ENCODE results near the gene MRPL22.

- no peak for TF ChIP-seq REST (IDR thresholded peaks at IDR 0.05; ENCODE audit: insufficient read depth in 1 of 2, low read depth in 2 of 2, low read length in 2 of 2)
- no peak for TF ChIP-seq POLR2AphosphoS5 (IDR thresholded peaks at IDR 0.05; ENCODE audit: low read depth, low read length)
- no peak for TF ChIP-seq TAF1 (IDR thresholded peaks at IDR 0.05; ENCODE audit: borderline replicate concordance, insufficient read depth, low read length)
Measured at GRCh38 chr5:154966081-154966841, 25.4 kb downstream of the MRPL22 start.

All from PFSK-1 (cell line).